ENCODE measurements around the gene ARL15.

GRCh38 chr5:54093861-54094260, 216.5 kb downstream of the ARL15 start:
- TF ChIP-seq CTCF (IDR thresholded peaks at IDR 0.05): no peak
- TF ChIP-seq POLR2A (IDR thresholded peaks at IDR 0.05): no peak
- no peak for TF ChIP-seq EP300 (IDR thresholded peaks at IDR 0.05)
